ENCODE data around the gene GLMP.

Gene GLMP

DNA sequence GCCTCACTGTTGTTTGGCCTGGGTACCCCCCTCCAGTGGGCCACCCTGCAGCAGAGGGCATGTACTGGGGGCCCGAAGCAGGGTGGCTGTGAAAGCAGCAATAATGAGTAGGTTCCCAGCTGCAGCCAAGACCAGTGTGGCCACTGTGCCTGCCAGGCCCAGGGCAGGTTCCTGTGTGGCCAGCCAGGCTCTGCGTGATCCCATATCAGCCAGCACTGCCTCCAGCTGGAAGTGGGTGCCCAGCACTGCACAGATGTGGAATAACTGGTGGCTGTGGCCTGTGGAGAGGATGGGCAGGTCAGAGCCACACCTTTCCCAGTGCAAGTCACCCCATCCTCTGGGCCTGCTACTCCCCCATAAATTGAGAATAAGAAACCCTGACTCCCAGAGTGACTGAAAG lies 51.4 kb downstream of the GLMP start:
- no peak overlapping the region for H3K4me3 ChIP-seq (ENCODE audit: low read length)
- no peak overlapping the region for H3K27ac ChIP-seq (ENCODE audit: low read depth, low read length)
- peaks cover 21% of the 10 kb centered on the region for H3K27me3 ChIP-seq (ENCODE audit: control insufficient read depth, insufficient read depth, low read length)
- H3K4me1 ChIP-seq (ENCODE audit: control insufficient read depth, insufficient read depth, low read length) = peaks cover 3% of the 10 kb centered on the region
- no peak overlapping the region for H3K9ac ChIP-seq (ENCODE audit: low read length)
- peaks cover 5% of the 10 kb centered on the region for H3K36me3 ChIP-seq (ENCODE audit: control insufficient read depth, insufficient read depth, low read length)

GRCh38 chr1:156242738-156243137 lies 52.7 kb downstream of the GLMP start:
- Histone ChIP-seq H3K4me1 (ENCODE audit: control insufficient read depth, insufficient read depth, low read length) (peaks cover 3% of the 10 kb centered on the region), H3K9ac (ENCODE audit: low read length) (no peak overlapping the region), H3K27me3 (ENCODE audit: control insufficient read depth, insufficient read depth, low read length) (peaks cover 21% of the 10 kb centered on the region), H3K27ac (ENCODE audit: low read depth, low read length) (no peak overlapping the region), H3K36me3 (ENCODE audit: control insufficient read depth, insufficient read depth, low read length) (peaks cover 5% of the 10 kb centered on the region), H3K4me3 (ENCODE audit: low read length) (no peak overlapping the region)

Measured in rectal smooth muscle tissue (tissue), 1 donor.